Kidney tubule cell (primary cell): ENCODE data around the gene ARFGEF3.
A peak's percentile ranks its signal among the peaks of the same experiment; 100 is the strongest.

Experiments
- DNase-seq: peaks from one replicate; pipeline ENCODE4 v3.0.0-alpha.2; 2018; ENCODE audit warnings: low spot score

The ARFGEF3 gene

GRCh38 chr6:138241381-138241780 is 79.6 kb downstream of the ARFGEF3 start:
- DNase-seq, result no peak

- no peak for DNase-seq
Measured at GRCh38 chr6:138241934-138242333, 80.2 kb downstream of the ARFGEF3 start.

GRCh38 chr6:138242987-138243592 is 81.4 kb downstream of the ARFGEF3 start:
- no peak for DNase-seq

GRCh38 chr6:138245751-138246150 is 84.0 kb downstream of the ARFGEF3 start:
- no peak for DNase-seq

GRCh38 chr6:138246650-138247440 is 85.1 kb downstream of the ARFGEF3 start:
- no peak for DNase-seq

GRCh38 chr6:138248011-138248410 is 86.3 kb downstream of the ARFGEF3 start:
- no peak for DNase-seq

GRCh38 chr6:138248878-138249277 is 87.1 kb downstream of the ARFGEF3 start:
- DNase-seq, result peak; percentile 43

GRCh38 chr6:138250053-138250452 is 88.3 kb downstream of the ARFGEF3 start:
- DNase-seq, result no peak

- peak; percentile 81 for DNase-seq
Measured at GRCh38 chr6:138250513-138251247, 88.9 kb downstream of the ARFGEF3 start.

GRCh38 chr6:138253731-138254130 is 92.0 kb downstream of the ARFGEF3 start:
- DNase-seq, result no peak

GRCh38 chr6:138255443-138255842 is 93.7 kb downstream of the ARFGEF3 start:
- DNase-seq, result no peak

GRCh38 chr6:138257638-138258040 is 95.9 kb downstream of the ARFGEF3 start:
- DNase-seq, result no peak

GRCh38 chr6:138258197-138258596 is 96.5 kb downstream of the ARFGEF3 start:
- DNase-seq, result no peak

GRCh38 chr6:138258991-138259390 is 97.3 kb downstream of the ARFGEF3 start:
- DNase-seq, result no peak

- no peak for DNase-seq
Measured at GRCh38 chr6:138261116-138261780, 99.5 kb downstream of the ARFGEF3 start.

GRCh38 chr6:138263963-138264362 is 102.2 kb downstream of the ARFGEF3 start:
- no peak for DNase-seq

GRCh38 chr6:138264372-138264880 is 102.7 kb downstream of the ARFGEF3 start:
- DNase-seq, result no peak

GRCh38 chr6:138266095-138266494 is 104.4 kb downstream of the ARFGEF3 start:
- DNase-seq, result no peak

- peak; percentile 41 for DNase-seq
Measured at GRCh38 chr6:138267971-138268895, 106.5 kb downstream of the ARFGEF3 start.

- DNase-seq, result no peak
Measured at GRCh38 chr6:138271451-138271850, 109.7 kb downstream of the ARFGEF3 start.
